Hepatocyte (in vitro differentiated cells): ENCODE results near the gene KDF1. TPM values are rescaled to one million over a fixed set of nuclear protein-coding genes. Genes with fewer than 3 reads are reported as not detected.

ENCODE experiments used
- DNase-seq: peaks from one replicate; pipeline ENCODE4 v3.0.0-alpha.2; 2016; ENCODE audit warnings: low spot score
- H2AFZ ChIP-seq: fragments of 200-600 bp; sonication (generic); 2 replicates; pipeline ENCODE4 v1.6.0; 2016; ENCODE audit warnings: antibody characterized with exemption, mild to moderate bottlenecking
- H3K27ac ChIP-seq: fragments of 200-600 bp; sonication (generic); 2 replicates; pipeline ENCODE4 v1.5.1; 2016; ENCODE audit warnings: mild to moderate bottlenecking
- H3K27me3 ChIP-seq: fragments of 200-600 bp; sonication (generic); 2 replicates; pipeline ENCODE4 v1.6.1; 2016
- H3K36me3 ChIP-seq: fragments of 200-600 bp; sonication (generic); replicated peaks from 2 replicates; pipeline ENCODE4 v1.5.1; 2016; ENCODE audit warnings: low read depth; ENCODE audit not compliant: insufficient read depth
- H3K4me1 ChIP-seq: fragments of 200-600 bp; sonication (generic); 2 replicates; pipeline ENCODE4 v1.5.1; 2016; ENCODE audit warnings: mild to moderate bottlenecking, moderate library complexity; ENCODE audit not compliant: insufficient read depth
- H3K4me2 ChIP-seq: fragments of 200-600 bp; sonication (generic); 2 replicates; pipeline ENCODE4 v1.6.0; 2016
- H3K4me3 ChIP-seq: fragments of 200-600 bp; sonication (generic); 2 replicates; pipeline ENCODE4 v1.5.1; 2016; ENCODE audit warnings: mild to moderate bottlenecking
- H3K79me2 ChIP-seq: fragments of 200-600 bp; sonication (generic); 2 replicates; pipeline ENCODE4 v1.6.0; 2017; ENCODE audit warnings: mild to moderate bottlenecking
- H3K9me2 ChIP-seq: fragments of 200-600 bp; sonication (generic); replicated peaks from 2 replicates; pipeline ENCODE4 v1.6.0; 2017; ENCODE audit warnings: mild to moderate bottlenecking; ENCODE audit not compliant: insufficient read depth
- H3K9me3 ChIP-seq: fragments of 200-600 bp; sonication (generic); 2 replicates; pipeline ENCODE4 v1.5.1; 2016; ENCODE audit warnings: low read depth, mild to moderate bottlenecking
- H4K20me1 ChIP-seq: fragments of 200-600 bp; sonication (generic); 2 replicates; pipeline ENCODE4 v1.6.0; 2016; ENCODE audit warnings: mild to moderate bottlenecking; ENCODE audit not compliant: insufficient read depth, poor library complexity, severe bottlenecking
- CTCF ChIP-seq: fragments of 200-600 bp; sonication (generic); IDR thresholded peaks from 2 replicates; pipeline ENCODE4 v1.5.1; 2016; ENCODE audit warnings: antibody characterized with exemption, mild to moderate bottlenecking; ENCODE audit not compliant: poor library complexity
- EZH2 ChIP-seq: fragments of 200-600 bp; sonication (generic); IDR thresholded peaks from 2 replicates; pipeline ENCODE4 v1.6.1; 2016; ENCODE audit warnings: antibody characterized with exemption, mild to moderate bottlenecking, borderline replicate concordance
- EZH2phosphoT487 ChIP-seq: fragments of 200-600 bp; sonication (generic); IDR thresholded peaks from one replicate; pipeline ENCODE4 v1.6.1; 2018; ENCODE audit warnings: antibody characterized with exemption, mild to moderate bottlenecking, low read depth, moderate library complexity; ENCODE audit not compliant: unreplicated experiment, severe bottlenecking
- WGBS: methylation state at CpG from one replicate; pipeline ENCODE4 v1.1.6; 2016; ENCODE audit warnings: low lambda C conversion rate; ENCODE audit errors: missing lambda C conversion rate; 5-methylcytosine and 5-hydroxymethylcytosine counted together
- polyA plus RNA-seq: library from polyadenylated mRNA; unstranded; fragments of >200 nt; fragmentation: Nextera tagmentation; extraction: Ambion mirVana; gene quantifications from 2 replicates; pipeline ENCODE4 v1.2.1, GENCODE V29; 2016
- total RNA-seq: library from RNA; depleted of rRNA; stranded (reverse); fragments of >200 nt; gene quantifications from 2 replicates; pipeline ENCODE4 v1.2.3, GENCODE V29; 2014

KDF1 gene
- total and polyA plus RNA-seq, 2 experiments from 2014 or later = 10.5 to 21.9 TPM

DNA sequence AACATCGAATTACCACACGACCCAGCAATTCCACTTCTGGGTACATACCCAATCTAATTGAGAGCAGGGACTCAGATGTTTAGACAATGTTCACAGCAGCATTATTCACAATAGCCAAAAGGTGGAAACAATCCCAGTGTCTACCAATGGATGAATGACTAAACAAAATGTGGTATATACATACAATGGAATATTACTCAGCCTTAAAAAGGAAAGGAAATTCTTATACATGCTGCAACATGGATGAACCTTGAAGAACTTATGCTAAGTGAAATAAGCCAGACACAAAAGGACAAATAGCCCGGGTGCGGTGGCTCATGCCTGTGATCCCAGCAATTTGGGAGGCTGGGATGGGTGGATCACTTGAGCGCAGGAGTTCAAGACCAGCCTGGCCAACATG is 6.9 kb downstream of the KDF1 start:
- peaks cover 29% of the 10 kb centered on the region for H3K79me2 ChIP-seq
- no peak for TF ChIP-seq EZH2
- no peak for DNase-seq
- H3K9me3 ChIP-seq = no peaks in the 10 kb centered on the region
- no peak overlapping the region for H3K4me3 ChIP-seq
- H3K27ac ChIP-seq = no peak overlapping the region
- H3K4me2 ChIP-seq = no peak overlapping the region
- H3K4me1 ChIP-seq = no peaks in the 10 kb centered on the region
- no peaks in the 10 kb centered on the region for H3K9me2 ChIP-seq
- H3K27me3 ChIP-seq = peaks cover 2% of the 10 kb centered on the region
- H4K20me1 ChIP-seq = no peaks in the 10 kb centered on the region
- no peaks in the 10 kb centered on the region for H3K36me3 ChIP-seq
- no peak overlapping the region for H2AFZ ChIP-seq
- 97% methylated on average over 5 of the region's 5 CpGs for WGBS

- Histone ChIP-seq H3K79me2 (peaks cover 17% of the 10 kb centered on the region), H2AFZ (no peak overlapping the region), H3K27ac (no peak overlapping the region), H4K20me1 (no peaks in the 10 kb centered on the region), H3K9me3 (no peaks in the 10 kb centered on the region), H3K36me3 (no peaks in the 10 kb centered on the region), H3K9me2 (no peaks in the 10 kb centered on the region), H3K27me3 (no peaks in the 10 kb centered on the region), H3K4me1 (peaks cover 4% of the 10 kb centered on the region), H3K4me3 (no peak overlapping the region), H3K4me2 (no peak overlapping the region)
- TF ChIP-seq EZH2phosphoT487 = no peak
- 94% methylated on average over 15 of the region's 24 CpGs for WGBS
- DNase-seq = no peak
Observed at GRCh38 chr1:26951821-26952497, 8.3 kb downstream of the KDF1 start.

DNA sequence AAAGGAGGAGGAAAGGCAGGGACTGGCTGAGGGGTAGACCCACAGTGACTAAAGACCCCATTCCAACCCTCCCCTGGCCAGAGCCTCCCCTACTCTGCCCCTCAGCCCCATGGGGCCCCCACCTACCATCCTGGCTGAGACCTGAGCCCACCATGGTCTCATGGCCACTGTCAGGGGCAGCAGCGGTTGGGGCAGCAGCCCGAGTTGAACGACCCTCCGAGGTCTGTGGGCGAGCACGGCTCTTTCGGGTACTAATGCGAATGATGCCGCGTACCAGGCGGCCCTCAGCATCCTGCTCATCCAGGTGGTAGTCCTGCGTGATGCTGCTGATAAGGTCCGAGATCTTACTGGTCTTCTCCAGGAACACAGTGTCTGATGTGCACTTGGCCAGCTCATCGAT is 9.1 kb downstream of the KDF1 start:
- no peaks in the 10 kb centered on the region for H3K9me3 ChIP-seq
- no peak for DNase-seq
- no peaks in the 10 kb centered on the region for H3K36me3 ChIP-seq
- no peak overlapping the region for H3K4me3 ChIP-seq
- WGBS = 95% methylated on average over 14 of the region's 14 CpGs
- no peak for TF ChIP-seq CTCF
- TF ChIP-seq EZH2 = no peak
- no peak for TF ChIP-seq EZH2phosphoT487
- no peaks in the 10 kb centered on the region for H4K20me1 ChIP-seq
- peaks cover 6% of the 10 kb centered on the region for H3K4me1 ChIP-seq
- H3K27me3 ChIP-seq = no peaks in the 10 kb centered on the region
- no peaks in the 10 kb centered on the region for H3K9me2 ChIP-seq
- H2AFZ ChIP-seq = no peak overlapping the region
- H3K4me2 ChIP-seq = no peak overlapping the region
- peaks cover 10% of the 10 kb centered on the region for H3K79me2 ChIP-seq
- no peak overlapping the region for H3K27ac ChIP-seq

DNA sequence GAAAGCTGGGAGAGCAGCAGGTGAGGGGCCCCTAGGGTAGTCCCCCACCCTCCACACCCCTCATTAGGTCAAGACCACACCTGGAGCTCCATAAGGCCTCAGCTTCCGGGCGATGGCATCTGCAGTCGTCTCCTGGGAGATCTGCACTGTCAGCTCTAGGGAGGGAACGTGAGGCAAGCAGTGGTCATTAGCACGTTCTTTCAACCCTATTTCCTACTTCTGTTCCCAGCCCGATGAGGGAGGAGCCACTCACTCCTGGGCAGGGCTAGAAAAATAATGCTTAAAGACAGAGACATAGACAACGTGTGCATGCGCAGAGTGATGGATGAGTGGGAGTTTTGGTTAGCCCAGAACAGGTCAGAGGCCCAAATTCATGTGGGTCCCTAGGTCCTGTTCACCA is 9.7 kb downstream of the KDF1 start:
- Histone ChIP-seq H3K9me3 (no peaks in the 10 kb centered on the region), H3K4me1 (peaks cover 6% of the 10 kb centered on the region), H2AFZ (no peak overlapping the region), H3K27ac (no peak overlapping the region), H3K4me2 (no peak overlapping the region), H3K36me3 (no peaks in the 10 kb centered on the region), H3K27me3 (no peaks in the 10 kb centered on the region), H3K79me2 (peaks cover 6% of the 10 kb centered on the region), H3K4me3 (no peak overlapping the region), H4K20me1 (no peaks in the 10 kb centered on the region), H3K9me2 (no peaks in the 10 kb centered on the region)
- TF ChIP-seq EZH2 (no peak), CTCF (no peak), EZH2phosphoT487 (no peak)
- no peak for DNase-seq
- 84% methylated on average over 8 of the region's 8 CpGs for WGBS
